Measurements from ENCODE around the gene PLCB4.

- no peak for TF ChIP-seq POLR2A (IDR thresholded peaks at IDR 0.05)
- TF ChIP-seq, protein P1, sequence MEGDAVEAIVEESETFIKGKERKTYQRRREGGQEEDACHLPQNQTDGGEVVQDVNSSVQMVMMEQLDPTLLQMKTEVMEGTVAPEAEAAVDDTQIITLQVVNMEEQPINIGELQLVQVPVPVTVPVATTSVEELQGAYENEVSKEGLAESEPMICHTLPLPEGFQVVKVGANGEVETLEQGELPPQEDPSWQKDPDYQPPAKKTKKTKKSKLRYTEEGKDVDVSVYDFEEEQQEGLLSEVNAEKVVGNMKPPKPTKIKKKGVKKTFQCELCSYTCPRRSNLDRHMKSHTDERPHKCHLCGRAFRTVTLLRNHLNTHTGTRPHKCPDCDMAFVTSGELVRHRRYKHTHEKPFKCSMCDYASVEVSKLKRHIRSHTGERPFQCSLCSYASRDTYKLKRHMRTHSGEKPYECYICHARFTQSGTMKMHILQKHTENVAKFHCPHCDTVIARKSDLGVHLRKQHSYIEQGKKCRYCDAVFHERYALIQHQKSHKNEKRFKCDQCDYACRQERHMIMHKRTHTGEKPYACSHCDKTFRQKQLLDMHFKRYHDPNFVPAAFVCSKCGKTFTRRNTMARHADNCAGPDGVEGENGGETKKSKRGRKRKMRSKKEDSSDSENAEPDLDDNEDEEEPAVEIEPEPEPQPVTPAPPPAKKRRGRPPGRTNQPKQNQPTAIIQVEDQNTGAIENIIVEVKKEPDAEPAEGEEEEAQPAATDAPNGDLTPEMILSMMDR (IDR thresholded peaks at IDR 0.05) = no peak
Measured at GRCh38 chr20:9306521-9306920, 237.6 kb downstream of the PLCB4 start.

Data from testis (tissue), 2 donors.